Stimulated activated CD4-positive, alpha-beta T cell treated with anti-CD3 and anti-CD28 coated beads, Interleukin-4, amount 100 ng/mL, for 48 hours (primary cell): ENCODE measurements around the gene AFF4.
"Not testable (repeated sequence)": the region's sequence is repeated elsewhere in the genome, so short reads cannot be mapped to it uniquely, and the experiment has no call there.

Experiments used
- DNase-seq, 2 donors: peaks; one replicate each; pipeline ENCODE4 v3.0.0-alpha.2; 2020; ENCODE audit warnings: low read depth in 2 of 2

Gene AFF4

GRCh38 chr5:132886064-132886823, 77.2 kb downstream of the AFF4 start:
- DNase-seq = no peak

- no peak for DNase-seq
Observed at GRCh38 chr5:132884548-132884947, 78.9 kb downstream of the AFF4 start.

GRCh38 chr5:132883261-132883834, 80.1 kb downstream of the AFF4 start:
- DNase-seq = no peak

GRCh38 chr5:132877938-132878337, 85.5 kb downstream of the AFF4 start:
- DNase-seq = no peak

GRCh38 chr5:132877466-132877865, 86.0 kb downstream of the AFF4 start:
- DNase-seq = no peak

- DNase-seq = no peak
Observed at GRCh38 chr5:132876020-132876759, 87.2 kb downstream of the AFF4 start.

- no peak for DNase-seq
Observed at GRCh38 chr5:132873930-132874271, 89.5 kb downstream of the AFF4 start.

- no peak for DNase-seq
Observed at GRCh38 chr5:132873119-132873929, 90.1 kb downstream of the AFF4 start, which contains the start of gene LEAP2. Gene LEAP2, plus strand, starts transcription at chr5:132873668. Its CDS starts 27 bp downstream, at chr5:132873695.

GRCh38 chr5:132872788-132873118, 90.7 kb downstream of the AFF4 start:
- DNase-seq = no peak

- DNase-seq = no peak
Observed at GRCh38 chr5:132871459-132872284, 91.8 kb downstream of the AFF4 start.

GRCh38 chr5:132870801-132871200, 92.6 kb downstream of the AFF4 start:
- DNase-seq = no peak

- no peak for DNase-seq
Observed at GRCh38 chr5:132868754-132869153, 94.7 kb downstream of the AFF4 start.

- DNase-seq = no peak
Observed at GRCh38 chr5:132867046-132867451, 96.4 kb downstream of the AFF4 start.

- DNase-seq = peak; percentile 70 to 90
Observed at GRCh38 chr5:132866342-132867045, 96.9 kb downstream of the AFF4 start, which contains the start of the genes GDF9 and UQCRQ. Gene GDF9, minus strand, starts transcription at chr5:132866469. Its CDS starts 1,936 bp downstream, at chr5:132864533. Gene UQCRQ, plus strand, starts transcription at chr5:132866642. Its CDS starts 240 bp downstream, at chr5:132866882.

GRCh38 chr5:132865668-132866341, 97.6 kb downstream of the AFF4 start:
- DNase-seq = no peak

- DNase-seq = no peak
Observed at GRCh38 chr5:132860742-132861141, 102.7 kb downstream of the AFF4 start.

GRCh38 chr5:132859889-132860437, 103.5 kb downstream of the AFF4 start:
- DNase-seq = no peak

GRCh38 chr5:132856011-132856410, 107.4 kb downstream of the AFF4 start:
- DNase-seq = no peak

GRCh38 chr5:132854992-132855391, 108.4 kb downstream of the AFF4 start:
- DNase-seq = not testable (repeated sequence)
